Esophagus mucosa (tissue), 1 donor: ENCODE data around the gene PRPS2. TPM values are rescaled to one million over a fixed set of nuclear protein-coding genes. Genes with fewer than 3 reads are reported as not detected.

Experiments used
- ATAC-seq: fragments of 200-7000 bp; cut with Tn5 transposase; one replicate; pipeline ENCODE4 v1.9.1; 2020
- total RNA-seq: library from RNA; stranded (reverse); gene quantifications from one replicate; pipeline ENCODE4 v1.2.4, GENCODE V29; 2023
- donor health status: DM: yes; HTN: yes; CAD: no.

Gene PRPS2
- total RNA-seq, 1 donor from 2014 or later, result 37.3 TPM

- no peak for ATAC-seq
Observed at GRCh38 chrX:12817528-12817927, 26.3 kb downstream of the PRPS2 start.

- ATAC-seq, result peak; percentile 86
Observed at GRCh38 chrX:12819222-12819621, 28.0 kb downstream of the PRPS2 start.

- ATAC-seq, result no peak
Observed at GRCh38 chrX:12820737-12821136, 29.5 kb downstream of the PRPS2 start.

- ATAC-seq, result no peak
Observed at GRCh38 chrX:12824944-12825343, 33.7 kb downstream of the PRPS2 start.

GRCh38 chrX:12825801-12826200, 34.6 kb downstream of the PRPS2 start:
- no peak for ATAC-seq

GRCh38 chrX:12843061-12843667, 52.0 kb downstream of the PRPS2 start:
- ATAC-seq, result no peak

GRCh38 chrX:12843668-12844279, 52.6 kb downstream of the PRPS2 start:
- no peak for ATAC-seq

- ATAC-seq, result no peak
Observed at GRCh38 chrX:12844319-12844718, 53.1 kb downstream of the PRPS2 start.

- no peak for ATAC-seq
Observed at GRCh38 chrX:12865359-12865758, 74.1 kb downstream of the PRPS2 start.

GRCh38 chrX:12866451-12867377, 75.5 kb downstream of the PRPS2 start, which contains the start of gene TLR7:
TLR7 (plus strand) TSS chrX:12867072; CDS start chrX:12867579, 507 bp downstream.
- no peak for ATAC-seq

GRCh38 chrX:12867685-12868084, 76.5 kb downstream of the PRPS2 start:
- no peak for ATAC-seq

- no peak for ATAC-seq
Observed at GRCh38 chrX:12868747-12869146, 77.5 kb downstream of the PRPS2 start.

- ATAC-seq, result no peak
Observed at GRCh38 chrX:12871257-12871656, 80.0 kb downstream of the PRPS2 start.

- no peak for ATAC-seq
Observed at GRCh38 chrX:12872741-12873140, 81.5 kb downstream of the PRPS2 start.

Other genes with a start within 250 kb of the PRPS2 start
- 0.08 TPM for gene TLR7, start 75.7 kb downstream of the PRPS2 start, total RNA-seq
- gene TLR8, start 115.2 kb downstream of the PRPS2 start, total RNA-seq, result 0.32 TPM
- 1,041 TPM for gene TMSB4X, start 183.7 kb downstream of the PRPS2 start, total RNA-seq